Tibial nerve (tissue), 4 donors: ENCODE measurements around the gene TBC1D7.

Experiments used
- CTCF ChIP-seq, 5 experiments: fragments of 200-600 bp in 3 of 5; fragments of 450-650 bp in 2 of 5; sonication (generic) in 3 of 5; IDR thresholded peaks; one replicate each; pipeline ENCODE4 v1.5.1; 2016 to 2019; ENCODE audit warnings: antibody characterized with exemption in 5 of 5, mild to moderate bottlenecking in 3 of 5, moderate library complexity in 2 of 5
- EP300 ChIP-seq, 2 donors: sonication (generic); formaldehyde crosslinking; IDR thresholded peaks; one replicate each; pipeline ENCODE4 v1.6.1; 2017; ENCODE audit warnings: antibody characterized with exemption in 2 of 2, mild to moderate bottlenecking in 1 of 2
- POLR2A ChIP-seq, 2 donors: fragments of 450-650 bp; IDR thresholded peaks; one replicate each; pipeline ENCODE4 v1.6.1; 2017; ENCODE audit warnings: antibody characterized with exemption in 2 of 2, mild to moderate bottlenecking in 2 of 2, moderate library complexity in 2 of 2

- no peak for TF ChIP-seq CTCF (IDR thresholded peaks at IDR 0.05)
- no peak for TF ChIP-seq EP300 (IDR thresholded peaks at IDR 0.05)
- no peak for TF ChIP-seq POLR2A (IDR thresholded peaks at IDR 0.05)
Observed at GRCh38 chr6:13268913-13269518, 59.3 kb downstream of the TBC1D7 start.
